Endodermal cell (in vitro differentiated cells): ENCODE measurements around the gene SH2B2. TPM values are rescaled to one million over a fixed set of nuclear protein-coding genes. Genes with fewer than 3 reads are reported as not detected.

Source experiments
- DNase-seq: peaks from one replicate; pipeline ENCODE4 v3.0.0-alpha.2; 2017
- H3K27ac ChIP-seq: 2 replicates; pipeline ENCODE4 v1.5.1; 2013; ENCODE audit warnings: mild to moderate bottlenecking, low read depth, low read length, moderate library complexity
- H3K27me3 ChIP-seq: 2 replicates; pipeline ENCODE4 v1.6.1; 2013; ENCODE audit warnings: mild to moderate bottlenecking, low read length, moderate library complexity; ENCODE audit not compliant: insufficient read depth, control insufficient read depth, poor library complexity, severe bottlenecking
- H3K36me3 ChIP-seq: 2 replicates; pipeline ENCODE4 v1.7.0; 2013; ENCODE audit warnings: mild to moderate bottlenecking, low read length, moderate library complexity; ENCODE audit not compliant: control insufficient read depth, insufficient read depth
- H3K4me1 ChIP-seq: one replicate; pipeline ENCODE4 v1.7.0; 2013; ENCODE audit warnings: low read length; ENCODE audit not compliant: control insufficient read depth, insufficient read depth
- H3K4me3 ChIP-seq: 2 replicates; pipeline ENCODE4 v1.5.1; 2013; ENCODE audit warnings: mild to moderate bottlenecking, low read length, moderate library complexity
- H3K9ac ChIP-seq: 2 replicates; pipeline ENCODE4 v1.6.1; 2013; ENCODE audit warnings: mild to moderate bottlenecking, low read length, moderate library complexity; ENCODE audit not compliant: poor library complexity, severe bottlenecking; ENCODE audit errors: extremely low read depth
- H3K9me3 ChIP-seq: 2 replicates; pipeline ENCODE4 v1.6.1; 2013; ENCODE audit warnings: mild to moderate bottlenecking, low read length, moderate library complexity; ENCODE audit not compliant: control insufficient read depth
- H3K27ac Mint-ChIP-seq: 2 replicates; pipeline ENCODE4 v1.8.0; 2020; ENCODE audit warnings: mixed read lengths
- H3K27me3 Mint-ChIP-seq: 2 replicates; pipeline ENCODE4 v1.8.0; 2021; ENCODE audit warnings: mild to moderate bottlenecking, mixed read lengths; ENCODE audit not compliant: insufficient read depth
- H3K36me3 Mint-ChIP-seq: 2 replicates; pipeline ENCODE4 v1.8.0; 2020; ENCODE audit warnings: low read depth, mixed read lengths
- H3K4me1 Mint-ChIP-seq: 2 replicates; pipeline ENCODE4 v1.8.0; 2020; ENCODE audit warnings: mixed read lengths
- H3K4me3 Mint-ChIP-seq: 2 replicates; pipeline ENCODE4 v1.8.0; 2020; ENCODE audit warnings: mild to moderate bottlenecking, moderate library complexity, mixed read lengths
- H3K9me3 Mint-ChIP-seq: 2 replicates; pipeline ENCODE4 v1.8.0; 2020; ENCODE audit warnings: mild to moderate bottlenecking, mixed read lengths
- WGBS, 2 experiments: methylation state at CpG; one replicate each; pipeline versions ENCODE4 v1.1.5 to v1.1.7; 2013; ENCODE audit warnings: missing lambda C conversion rate in 2 of 2, mixed read lengths in 1 of 2; ENCODE audit not compliant: insufficient coverage in 1 of 2, insufficient read length in 1 of 2; 5-methylcytosine and 5-hydroxymethylcytosine counted together
- total RNA-seq, 2 donors: library from RNA; stranded (reverse); fragmentation: NEBNext Ultra II Directional in 1 of 2; extraction: Animal tissue kit (Norgen Biotek cat#: 25700) in 1 of 2; gene quantifications; 2 replicates in 1 of 2; 3 replicates in 1 of 2; pipeline ENCODE4 v1.2.1, GENCODE V29; 2021
- TF ChIP-seq, protein P1 (sequence below): fragments of 200-600 bp; sonication (generic); conservative IDR thresholded peaks from 2 replicates; pipeline ENCODE4 v1.5.0; 2021; ENCODE audit warnings: antibody characterized with exemption, mild to moderate bottlenecking

Gene SH2B2
- total RNA-seq, 2 donors from 2014 or later: 8.0 to 8.7 TPM

DNA sequence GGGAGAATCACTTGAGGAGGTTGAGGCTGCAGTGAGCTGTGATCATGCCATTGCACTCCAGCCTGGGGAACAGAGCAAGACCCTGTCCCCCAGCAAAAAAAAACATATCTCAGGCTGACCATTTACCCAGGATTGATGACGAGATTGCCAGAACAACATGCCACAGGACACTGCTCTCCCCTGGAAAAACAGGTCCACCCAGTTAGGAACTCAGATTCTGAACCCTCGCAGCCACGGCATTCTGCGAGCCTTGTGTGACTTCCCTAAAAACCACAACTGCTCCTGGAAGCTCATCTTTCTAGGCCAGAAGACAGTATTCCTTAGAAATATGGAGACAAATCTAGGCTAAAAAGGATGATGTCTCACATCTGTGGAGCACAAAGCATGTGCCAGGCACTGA, 42.1 kb upstream of the SH2B2 start:
- H3K9ac ChIP-seq: no peak overlapping the region
- H3K27me3 ChIP-seq: no peaks in the 10 kb centered on the region
- H3K4me1 ChIP-seq: no peaks in the 10 kb centered on the region
- H3K27me3 Mint-ChIP-seq: no peaks in the 10 kb centered on the region
- H3K4me3 Mint-ChIP-seq: no peak overlapping the region
- no peak overlapping the region for H3K27ac Mint-ChIP-seq
- TF ChIP-seq, protein P1, sequence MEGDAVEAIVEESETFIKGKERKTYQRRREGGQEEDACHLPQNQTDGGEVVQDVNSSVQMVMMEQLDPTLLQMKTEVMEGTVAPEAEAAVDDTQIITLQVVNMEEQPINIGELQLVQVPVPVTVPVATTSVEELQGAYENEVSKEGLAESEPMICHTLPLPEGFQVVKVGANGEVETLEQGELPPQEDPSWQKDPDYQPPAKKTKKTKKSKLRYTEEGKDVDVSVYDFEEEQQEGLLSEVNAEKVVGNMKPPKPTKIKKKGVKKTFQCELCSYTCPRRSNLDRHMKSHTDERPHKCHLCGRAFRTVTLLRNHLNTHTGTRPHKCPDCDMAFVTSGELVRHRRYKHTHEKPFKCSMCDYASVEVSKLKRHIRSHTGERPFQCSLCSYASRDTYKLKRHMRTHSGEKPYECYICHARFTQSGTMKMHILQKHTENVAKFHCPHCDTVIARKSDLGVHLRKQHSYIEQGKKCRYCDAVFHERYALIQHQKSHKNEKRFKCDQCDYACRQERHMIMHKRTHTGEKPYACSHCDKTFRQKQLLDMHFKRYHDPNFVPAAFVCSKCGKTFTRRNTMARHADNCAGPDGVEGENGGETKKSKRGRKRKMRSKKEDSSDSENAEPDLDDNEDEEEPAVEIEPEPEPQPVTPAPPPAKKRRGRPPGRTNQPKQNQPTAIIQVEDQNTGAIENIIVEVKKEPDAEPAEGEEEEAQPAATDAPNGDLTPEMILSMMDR: no peak
- no peaks in the 10 kb centered on the region for H3K4me1 Mint-ChIP-seq
- DNase-seq: no peak
- H3K9me3 ChIP-seq: no peaks in the 10 kb centered on the region
- H3K4me3 ChIP-seq: no peak overlapping the region
- WGBS, 2 experiments: 90 to 94% methylated on average over 3 to 4 of the region's 4 CpGs
- no peak overlapping the region for H3K27ac ChIP-seq
- H3K36me3 ChIP-seq: peaks cover 16% of the 10 kb centered on the region
- H3K9me3 Mint-ChIP-seq: no peaks in the 10 kb centered on the region
- peaks cover 45% of the 10 kb centered on the region for H3K36me3 Mint-ChIP-seq

DNA sequence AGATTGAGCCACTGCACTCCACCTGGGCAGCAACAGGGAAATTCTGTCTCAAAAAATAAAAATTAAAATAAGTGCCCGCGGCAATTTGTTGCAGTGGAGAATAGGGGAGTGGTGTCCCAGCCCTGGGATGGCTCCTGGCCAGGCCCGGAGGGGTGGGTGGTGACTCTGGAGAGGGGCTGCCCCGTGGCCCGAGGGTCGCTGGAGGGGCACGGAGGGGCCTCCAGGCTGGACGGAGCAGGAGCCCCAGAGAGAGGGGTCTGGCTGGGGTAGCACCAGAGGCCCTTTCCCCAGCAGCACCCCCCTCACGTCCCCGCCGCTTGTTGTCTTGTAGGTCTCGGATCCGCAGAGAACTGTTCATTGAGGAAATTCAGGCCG, 38.6 kb upstream of the SH2B2 start:
- Histone ChIP-seq H3K9me3 (no peaks in the 10 kb centered on the region), H3K27me3 (no peaks in the 10 kb centered on the region), H3K4me3 (no peak overlapping the region), H3K27ac (no peak overlapping the region), H3K36me3 (peaks cover 18% of the 10 kb centered on the region), H3K4me1 (no peaks in the 10 kb centered on the region), H3K9ac (no peak overlapping the region)
- TF ChIP-seq, protein P1: no peak
- Mint-ChIP-seq H3K27ac (no peak overlapping the region), H3K36me3 (peaks cover 31% of the 10 kb centered on the region), H3K27me3 (no peaks in the 10 kb centered on the region), H3K9me3 (no peaks in the 10 kb centered on the region), H3K4me1 (peaks cover 4% of the 10 kb centered on the region), H3K4me3 (no peak overlapping the region)
- 96 to 97% methylated on average over 5 to 14 of the region's 14 CpGs for WGBS, 2 experiments
- DNase-seq: no peak

DNA sequence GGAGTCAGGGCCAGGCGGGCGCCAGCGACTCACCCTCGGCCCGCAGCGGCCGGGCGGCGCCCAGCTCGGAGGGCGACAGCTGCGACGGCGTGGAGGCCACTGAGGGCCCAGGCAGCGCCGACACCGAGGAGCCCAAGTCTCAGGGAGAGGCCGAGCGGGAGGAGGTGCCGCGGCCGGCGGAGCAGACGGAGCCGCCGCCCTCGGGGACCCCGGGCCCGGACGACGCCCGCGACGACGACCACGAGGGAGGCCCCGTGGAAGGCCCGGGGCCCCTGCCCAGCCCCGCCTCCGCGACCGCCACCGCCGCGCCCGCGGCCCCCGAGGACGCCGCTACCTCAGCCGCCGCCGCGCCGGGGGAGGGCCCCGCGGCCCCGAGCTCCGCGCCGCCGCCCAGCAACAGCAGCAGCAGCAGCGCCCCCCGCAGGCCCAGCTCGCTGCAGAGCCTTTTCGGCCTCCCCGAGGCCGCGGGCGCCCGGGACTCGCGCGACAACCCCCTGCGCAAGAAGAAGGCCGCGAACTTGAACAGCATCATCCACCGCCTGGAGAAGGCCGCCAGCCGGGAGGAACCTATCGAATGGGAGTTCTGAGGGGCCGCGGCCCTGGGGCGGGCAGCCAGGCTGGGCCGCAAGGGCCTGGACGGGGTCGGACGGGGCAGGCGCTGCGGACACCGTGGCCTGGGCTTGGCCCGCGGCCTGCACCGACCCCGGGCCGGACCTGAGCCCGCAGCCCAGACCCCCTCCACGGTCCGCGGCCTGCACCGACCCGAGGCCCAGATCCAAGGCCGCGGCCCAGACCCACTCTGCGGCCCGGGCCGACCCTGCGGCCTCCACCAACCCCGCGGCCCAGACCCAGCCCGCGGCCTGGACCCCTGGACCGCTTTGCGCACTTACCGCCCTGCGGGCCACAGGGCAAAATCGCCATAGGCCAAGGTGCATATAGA, 37.9 kb upstream of the SH2B2 start:
- Mint-ChIP-seq H3K36me3 (peaks cover 28% of the 10 kb centered on the region), H3K9me3 (no peaks in the 10 kb centered on the region), H3K27me3 (no peaks in the 10 kb centered on the region), H3K27ac (no peak overlapping the region), H3K4me1 (peaks cover 4% of the 10 kb centered on the region), H3K4me3 (no peak overlapping the region)
- TF ChIP-seq, protein P1: no peak
- Histone ChIP-seq H3K27me3 (no peaks in the 10 kb centered on the region), H3K36me3 (peaks cover 18% of the 10 kb centered on the region), H3K9me3 (no peaks in the 10 kb centered on the region), H3K27ac (no peak overlapping the region), H3K4me3 (no peak overlapping the region), H3K9ac (no peak overlapping the region), H3K4me1 (no peaks in the 10 kb centered on the region)
- WGBS, 2 experiments: 95% methylated on average over 56 to 117 of the region's 117 CpGs
- peak; percentile 87 for DNase-seq
